Adrenal gland (tissue), 5 donors: ENCODE data around the gene HNF1A.

ENCODE experiments used
- CTCF ChIP-seq, 6 experiments: fragments of 450-650 bp in 4 of 6; fragments of 200-600 bp in 2 of 6; sonication (generic) in 1 of 6; IDR thresholded peaks; 1 replicate in 5 of 6; 2 replicates in 1 of 6; pipeline versions ENCODE4 v1.5.1 to v1.8.0; 2016 to 2021; ENCODE audit warnings: antibody characterized with exemption in 6 of 6, mild to moderate bottlenecking in 2 of 6, moderate library complexity in 1 of 6
- POLR2A ChIP-seq, 2 donors: fragments of 450-650 bp; IDR thresholded peaks; one replicate each; pipeline ENCODE4 v1.6.1; 2017; ENCODE audit warnings: antibody characterized with exemption in 2 of 2, mild to moderate bottlenecking in 2 of 2, moderate library complexity in 1 of 2
- donor health status: DM: no; HTN: no; CAD: no.

- no peak for TF ChIP-seq CTCF (IDR thresholded peaks at IDR 0.05)
- TF ChIP-seq POLR2A (IDR thresholded peaks at IDR 0.05) = no peak
Observed at GRCh38 chr12:121023799-121024198, 45.5 kb downstream of the HNF1A start.
